ENCODE results near the gene GRAMD2A.

DNA sequence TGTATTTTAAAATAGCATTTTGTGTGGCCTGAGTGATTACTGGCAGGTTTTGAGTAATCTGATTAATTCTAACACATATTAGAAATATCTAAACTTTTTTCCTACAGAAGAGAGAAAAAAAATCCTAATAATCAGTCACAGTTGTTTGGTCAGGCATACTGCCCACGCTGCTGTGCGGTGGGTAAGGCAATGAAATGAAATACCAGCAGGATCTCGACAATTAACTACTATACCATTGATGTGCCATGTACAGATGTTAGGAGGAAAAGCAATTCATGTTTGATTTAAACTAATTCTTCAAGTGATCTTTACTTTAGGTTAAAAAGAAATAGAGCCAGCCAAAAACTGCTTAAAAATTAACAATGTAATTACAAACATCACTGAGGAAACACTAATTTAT lies 5.2 kb downstream of the GRAMD2A start:
- TF ChIP-seq, protein P1, sequence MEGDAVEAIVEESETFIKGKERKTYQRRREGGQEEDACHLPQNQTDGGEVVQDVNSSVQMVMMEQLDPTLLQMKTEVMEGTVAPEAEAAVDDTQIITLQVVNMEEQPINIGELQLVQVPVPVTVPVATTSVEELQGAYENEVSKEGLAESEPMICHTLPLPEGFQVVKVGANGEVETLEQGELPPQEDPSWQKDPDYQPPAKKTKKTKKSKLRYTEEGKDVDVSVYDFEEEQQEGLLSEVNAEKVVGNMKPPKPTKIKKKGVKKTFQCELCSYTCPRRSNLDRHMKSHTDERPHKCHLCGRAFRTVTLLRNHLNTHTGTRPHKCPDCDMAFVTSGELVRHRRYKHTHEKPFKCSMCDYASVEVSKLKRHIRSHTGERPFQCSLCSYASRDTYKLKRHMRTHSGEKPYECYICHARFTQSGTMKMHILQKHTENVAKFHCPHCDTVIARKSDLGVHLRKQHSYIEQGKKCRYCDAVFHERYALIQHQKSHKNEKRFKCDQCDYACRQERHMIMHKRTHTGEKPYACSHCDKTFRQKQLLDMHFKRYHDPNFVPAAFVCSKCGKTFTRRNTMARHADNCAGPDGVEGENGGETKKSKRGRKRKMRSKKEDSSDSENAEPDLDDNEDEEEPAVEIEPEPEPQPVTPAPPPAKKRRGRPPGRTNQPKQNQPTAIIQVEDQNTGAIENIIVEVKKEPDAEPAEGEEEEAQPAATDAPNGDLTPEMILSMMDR (IDR thresholded peaks at IDR 0.05), result no peak
- TF ChIP-seq ZFX (IDR thresholded peaks at IDR 0.05; ENCODE audit: borderline replicate concordance), result no peak

All from 22Rv1 (cell line).